SK-N-SH treated with all-trans-retinoic acid at 6 μM for 48 hours (cell line): ENCODE results near the gene LTBP2.

Source experiments
- CSDC2 ChIP-seq: fragments of 250-450 bp; sonication (Bioruptor Pico); IDR thresholded peaks from 2 replicates; pipeline ENCODE4 v1.5.0; 2020; ENCODE audit warnings: mild to moderate bottlenecking, moderate library complexity
- TF ChIP-seq, protein P1 (sequence below): fragments of 250-450 bp; sonication (Bioruptor Pico); IDR thresholded peaks from 2 replicates; pipeline ENCODE4 v1.5.1; 2020; ENCODE audit warnings: low read depth, mild to moderate bottlenecking, moderate library complexity

DNA sequence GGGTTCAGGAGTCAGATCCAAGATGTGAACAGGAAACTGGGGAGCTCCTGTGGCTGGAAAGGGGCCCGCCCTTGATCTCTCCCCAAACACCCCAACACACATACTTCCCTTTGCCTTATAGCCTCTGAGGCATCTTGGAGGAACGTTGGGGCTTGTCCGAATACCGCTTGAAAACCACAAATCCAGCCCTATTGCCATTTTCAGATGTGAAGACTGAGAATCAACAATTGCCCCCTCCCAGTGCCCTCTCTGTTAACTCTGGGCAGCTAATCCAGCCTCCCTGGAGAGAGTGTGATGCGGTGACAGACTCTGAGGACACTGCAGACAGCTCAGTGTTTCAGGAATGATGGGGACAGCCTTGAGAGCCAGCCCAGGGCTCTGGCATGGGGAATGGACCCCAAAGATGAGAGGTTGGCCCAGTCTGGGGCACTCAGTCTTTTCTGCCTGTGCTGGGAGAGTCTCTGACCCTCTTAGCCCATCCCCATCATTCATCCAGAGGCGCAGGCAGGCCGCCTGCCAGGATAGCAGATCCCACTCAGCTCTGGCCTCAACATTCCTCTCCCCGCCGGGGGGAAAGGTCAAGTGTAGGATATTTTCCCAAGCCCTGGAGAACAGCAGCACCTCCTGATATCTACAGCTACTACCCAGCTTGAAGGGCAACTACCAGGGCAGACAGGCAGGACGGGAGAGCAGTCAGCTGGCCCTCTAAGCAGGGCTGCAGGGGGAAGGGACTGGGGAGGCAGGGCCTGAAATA lies 24.6 kb upstream of the LTBP2 start:
- no peak for TF ChIP-seq CSDC2 (CRISPR knock-in tag)
- TF ChIP-seq, protein P1, sequence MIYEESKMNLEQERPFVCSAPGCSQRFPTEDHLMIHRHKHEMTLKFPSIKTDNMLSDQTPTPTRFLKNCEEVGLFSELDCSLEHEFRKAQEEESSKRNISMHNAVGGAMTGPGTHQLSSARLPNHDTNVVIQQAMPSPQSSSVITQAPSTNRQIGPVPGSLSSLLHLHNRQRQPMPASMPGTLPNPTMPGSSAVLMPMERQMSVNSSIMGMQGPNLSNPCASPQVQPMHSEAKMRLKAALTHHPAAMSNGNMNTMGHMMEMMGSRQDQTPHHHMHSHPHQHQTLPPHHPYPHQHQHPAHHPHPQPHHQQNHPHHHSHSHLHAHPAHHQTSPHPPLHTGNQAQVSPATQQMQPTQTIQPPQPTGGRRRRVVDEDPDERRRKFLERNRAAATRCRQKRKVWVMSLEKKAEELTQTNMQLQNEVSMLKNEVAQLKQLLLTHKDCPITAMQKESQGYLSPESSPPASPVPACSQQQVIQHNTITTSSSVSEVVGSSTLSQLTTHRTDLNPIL, result no peak
